Neural cell (in vitro differentiated cells): ENCODE data around the gene IHH. TPM values are rescaled to one million over a fixed set of nuclear protein-coding genes. Genes with fewer than 3 reads are reported as not detected.

Experiments
- H2AFZ ChIP-seq: fragments of 200-600, 300-800 bp; sonication (generic), shearing (Covaris generic); 2 replicates; pipeline ENCODE4 v1.6.0; 2014; ENCODE audit warnings: low read depth, mild to moderate bottlenecking, antibody characterized with exemption, low read length, moderate library complexity
- H3F3A ChIP-seq: fragments of 200-600 bp; shearing (Covaris generic); 2 replicates; pipeline ENCODE4 v1.6.1; 2016; ENCODE audit warnings: mild to moderate bottlenecking, moderate library complexity, mixed read lengths, antibody characterized with exemption, low read length; ENCODE audit not compliant: insufficient read depth, poor library complexity, severe bottlenecking
- H3K27ac ChIP-seq: fragments of 200-600, 300-800 bp; sonication (generic), shearing (Covaris generic); 2 replicates; pipeline ENCODE4 v1.5.1; 2014; ENCODE audit warnings: mild to moderate bottlenecking, low read length, moderate library complexity
- H3K27me3 ChIP-seq: fragments of 300-800, 200-600 bp; sonication (generic), shearing (Covaris generic); 2 replicates; pipeline ENCODE4 v1.6.0; 2014; ENCODE audit warnings: mild to moderate bottlenecking, low read depth, low read length, moderate library complexity; ENCODE audit not compliant: insufficient read depth
- H3K36me3 ChIP-seq: fragments of 300-800, 200-600 bp; sonication (generic), shearing (Covaris generic); 2 replicates; pipeline ENCODE4 v1.5.1; 2014; ENCODE audit warnings: mild to moderate bottlenecking, antibody characterized with exemption, low read length, moderate library complexity; ENCODE audit not compliant: insufficient read depth
- H3K4me2 ChIP-seq: fragments of 300-800, 200-600 bp; sonication (generic), shearing (Covaris generic); 2 replicates; pipeline ENCODE4 v1.6.0; 2014; ENCODE audit warnings: mild to moderate bottlenecking, low read length
- H3K4me3 ChIP-seq: fragments of 300-800, 200-600 bp; sonication (generic), shearing (Covaris generic); 2 replicates; pipeline ENCODE4 v1.5.1; 2014; ENCODE audit warnings: mild to moderate bottlenecking, low read length, moderate library complexity
- H3K79me2 ChIP-seq: fragments of 200-600 bp; shearing (Covaris generic); replicated peaks from 2 replicates; pipeline ENCODE4 v1.6.0; 2014; ENCODE audit warnings: mild to moderate bottlenecking, low read length, moderate library complexity; ENCODE audit not compliant: insufficient read depth
- H3K9ac ChIP-seq: fragments of 300-800, 200-600 bp; sonication (generic), shearing (Covaris generic); 2 replicates; pipeline ENCODE4 v1.6.1; 2016; ENCODE audit warnings: mild to moderate bottlenecking, low read length, mixed read lengths
- H3K9me2 ChIP-seq: fragments of 200-600 bp; shearing (Covaris generic); 2 replicates; pipeline ENCODE4 v1.6.1; 2016; ENCODE audit warnings: mild to moderate bottlenecking, low read length, mixed read lengths; ENCODE audit not compliant: insufficient read depth
- H3K9me3 ChIP-seq: fragments of 200-600, 300-800 bp; sonication (generic), shearing (Covaris generic); 2 replicates; pipeline ENCODE4 v1.6.1; 2016; ENCODE audit warnings: mild to moderate bottlenecking, mixed run types, low read length, moderate library complexity, mixed read lengths
- H4K20me1 ChIP-seq: fragments of 200-600 bp; shearing (Covaris generic); 2 replicates; pipeline ENCODE4 v1.6.1; 2016; ENCODE audit warnings: mild to moderate bottlenecking, mixed run types; ENCODE audit not compliant: insufficient read depth
- CTCF ChIP-seq: fragments of 450-650 bp; IDR thresholded peaks from 2 replicates; pipeline ENCODE4 v1.5.1; 2014; ENCODE audit warnings: antibody characterized with exemption, mild to moderate bottlenecking, moderate library complexity; ENCODE audit not compliant: poor library complexity, severe bottlenecking
- EP300 ChIP-seq: fragments of 450-650 bp; conservative IDR thresholded peaks from 2 replicates; pipeline ENCODE4 v1.6.1; 2014; ENCODE audit warnings: antibody characterized with exemption, mild to moderate bottlenecking, moderate library complexity; ENCODE audit not compliant: poor library complexity, severe bottlenecking
- EZH2 ChIP-seq: fragments of 200-600, 300-800 bp; shearing (Covaris generic), sonication (generic); IDR thresholded peaks from 2 replicates; pipeline ENCODE4 v1.6.1; 2014; ENCODE audit warnings: antibody characterized with exemption, low read length, borderline replicate concordance, mild to moderate bottlenecking; ENCODE audit not compliant: insufficient read depth, poor library complexity, severe bottlenecking
- MXI1 ChIP-seq: fragments of 450-650 bp; conservative IDR thresholded peaks from 2 replicates; pipeline ENCODE4 v1.6.1; 2014; ENCODE audit warnings: antibody characterized with exemption, mild to moderate bottlenecking; ENCODE audit not compliant: poor library complexity, severe bottlenecking
- POLR2AphosphoS5 ChIP-seq: IDR thresholded peaks from 2 replicates; pipeline ENCODE4 v1.6.1; 2012
- RAD21 ChIP-seq: fragments of 450-650 bp; conservative IDR thresholded peaks from 2 replicates; pipeline ENCODE4 v1.6.1; 2014; ENCODE audit warnings: antibody characterized with exemption, mild to moderate bottlenecking, moderate library complexity
- SMC3 ChIP-seq: fragments of 450-650 bp; conservative IDR thresholded peaks from 2 replicates; pipeline ENCODE4 v1.6.1; 2014; ENCODE audit warnings: antibody characterized with exemption, mild to moderate bottlenecking, moderate library complexity; ENCODE audit not compliant: poor library complexity
- TAF1 ChIP-seq: IDR thresholded peaks from 2 replicates; pipeline ENCODE4 v1.6.1; 2012; ENCODE audit warnings: low read depth
- polyA plus RNA-seq: library from polyadenylated mRNA; depleted of rRNA; stranded (reverse); fragments of >200 nt; gene quantifications from 2 replicates; pipeline ENCODE4 v1.2.3, GENCODE V29; 2014
- TF ChIP-seq, protein P1 (sequence below): IDR thresholded peaks from 2 replicates; pipeline ENCODE4 v1.6.1; 2012; ENCODE audit warnings: borderline replicate concordance

The IHH gene
- polyA plus RNA-seq, 1 donor from 2014 or later: not detected

GRCh38 chr2:219104107-219105035 lies 43.6 kb upstream of the IHH start:
- Histone ChIP-seq H3K27ac (no peak overlapping the region), H3K36me3 (no peaks in the 10 kb centered on the region), H3K79me2 (no peaks in the 10 kb centered on the region), H3K4me3 (no peak overlapping the region), H3K4me2 (no peak overlapping the region), H2AFZ (no peak overlapping the region), H3F3A (no peaks in the 10 kb centered on the region), H3K9me2 (no peaks in the 10 kb centered on the region), H3K27me3 (no peaks in the 10 kb centered on the region), H3K9me3 (no peaks in the 10 kb centered on the region), H3K9ac (no peak overlapping the region), H4K20me1 (no peaks in the 10 kb centered on the region)
- no peak for TF ChIP-seq EP300
- no peak for TF ChIP-seq POLR2AphosphoS5
- TF ChIP-seq EZH2: no peak
- no peak for TF ChIP-seq MXI1
- TF ChIP-seq, protein P1, sequence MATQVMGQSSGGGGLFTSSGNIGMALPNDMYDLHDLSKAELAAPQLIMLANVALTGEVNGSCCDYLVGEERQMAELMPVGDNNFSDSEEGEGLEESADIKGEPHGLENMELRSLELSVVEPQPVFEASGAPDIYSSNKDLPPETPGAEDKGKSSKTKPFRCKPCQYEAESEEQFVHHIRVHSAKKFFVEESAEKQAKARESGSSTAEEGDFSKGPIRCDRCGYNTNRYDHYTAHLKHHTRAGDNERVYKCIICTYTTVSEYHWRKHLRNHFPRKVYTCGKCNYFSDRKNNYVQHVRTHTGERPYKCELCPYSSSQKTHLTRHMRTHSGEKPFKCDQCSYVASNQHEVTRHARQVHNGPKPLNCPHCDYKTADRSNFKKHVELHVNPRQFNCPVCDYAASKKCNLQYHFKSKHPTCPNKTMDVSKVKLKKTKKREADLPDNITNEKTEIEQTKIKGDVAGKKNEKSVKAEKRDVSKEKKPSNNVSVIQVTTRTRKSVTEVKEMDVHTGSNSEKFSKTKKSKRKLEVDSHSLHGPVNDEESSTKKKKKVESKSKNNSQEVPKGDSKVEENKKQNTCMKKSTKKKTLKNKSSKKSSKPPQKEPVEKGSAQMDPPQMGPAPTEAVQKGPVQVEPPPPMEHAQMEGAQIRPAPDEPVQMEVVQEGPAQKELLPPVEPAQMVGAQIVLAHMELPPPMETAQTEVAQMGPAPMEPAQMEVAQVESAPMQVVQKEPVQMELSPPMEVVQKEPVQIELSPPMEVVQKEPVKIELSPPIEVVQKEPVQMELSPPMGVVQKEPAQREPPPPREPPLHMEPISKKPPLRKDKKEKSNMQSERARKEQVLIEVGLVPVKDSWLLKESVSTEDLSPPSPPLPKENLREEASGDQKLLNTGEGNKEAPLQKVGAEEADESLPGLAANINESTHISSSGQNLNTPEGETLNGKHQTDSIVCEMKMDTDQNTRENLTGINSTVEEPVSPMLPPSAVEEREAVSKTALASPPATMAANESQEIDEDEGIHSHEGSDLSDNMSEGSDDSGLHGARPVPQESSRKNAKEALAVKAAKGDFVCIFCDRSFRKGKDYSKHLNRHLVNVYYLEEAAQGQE: no peak
- no peak for TF ChIP-seq RAD21
- TF ChIP-seq CTCF: peak; percentile 54

- no peaks in the 10 kb centered on the region for H3K9me2 ChIP-seq
These were observed 38.6 kb upstream of the IHH start for GRCh38 chr2:219099329-219099728.

More at GRCh38 chr2:219099329-219099728, 38.6 kb upstream of the IHH start:
- Histone ChIP-seq H3K36me3 (no peaks in the 10 kb centered on the region), H3K9me3 (no peaks in the 10 kb centered on the region), H3K27me3 (no peaks in the 10 kb centered on the region), H3K79me2 (no peaks in the 10 kb centered on the region), H4K20me1 (no peaks in the 10 kb centered on the region), H3K27ac (no peak overlapping the region), H3K4me2 (no peak overlapping the region), H3F3A (no peaks in the 10 kb centered on the region), H3K9ac (no peak overlapping the region), H3K4me3 (no peak overlapping the region), H2AFZ (no peak overlapping the region)
- TF ChIP-seq SMC3 (no peak), MXI1 (no peak), CTCF (no peak), TAF1 (no peak), EZH2 (no peak), EP300 (no peak), RAD21 (no peak), POLR2AphosphoS5 (no peak)
- TF ChIP-seq, protein P1: no peak
